ENCODE measurements around the gene RFLNA.
"Not testable (repeated sequence)": the region's sequence is repeated elsewhere in the genome, so short reads cannot be mapped to it uniquely, and the experiment has no call there.

RFLNA gene

GRCh38 chr12:124283326-124283725, 11.6 kb upstream of the RFLNA start:
- no peak for DNase-seq

- DNase-seq = no peak
These were observed 10.5 kb upstream of the RFLNA start for GRCh38 chr12:124284368-124284767.

GRCh38 chr12:124286414-124286813, 8.5 kb upstream of the RFLNA start:
- DNase-seq = no peak

GRCh38 chr12:124286971-124287370, 7.9 kb upstream of the RFLNA start:
- no peak for DNase-seq

- no peak for DNase-seq
These were observed 5.0 kb upstream of the RFLNA start for GRCh38 chr12:124289634-124290600.

- DNase-seq = no peak
These were observed 2.5 kb upstream of the RFLNA start for GRCh38 chr12:124292385-124292784.

- no peak for DNase-seq
These were observed 1.4 kb upstream of the RFLNA start for GRCh38 chr12:124293286-124294003.

GRCh38 chr12:124295431-124296058, 652 bp downstream of the RFLNA start:
- no peak for DNase-seq

GRCh38 chr12:124296295-124296915, 1.5 kb downstream of the RFLNA start:
- no peak for DNase-seq

- no peak for DNase-seq
These were observed 2.0 kb downstream of the RFLNA start for GRCh38 chr12:124296916-124297351.

GRCh38 chr12:124297389-124297788, 2.5 kb downstream of the RFLNA start:
- no peak for DNase-seq

- DNase-seq = no peak
These were observed 3.0 kb downstream of the RFLNA start for GRCh38 chr12:124297856-124298255.

GRCh38 chr12:124298685-124299410, 4.0 kb downstream of the RFLNA start:
- DNase-seq = no peak

- no peak for DNase-seq
These were observed 4.9 kb downstream of the RFLNA start for GRCh38 chr12:124299628-124300388.

- DNase-seq = not testable (repeated sequence)
These were observed 5.8 kb downstream of the RFLNA start for GRCh38 chr12:124300657-124301056.

- no peak for DNase-seq
These were observed 6.3 kb downstream of the RFLNA start for GRCh38 chr12:124301084-124301654.

- DNase-seq = no peak
These were observed 7.4 kb downstream of the RFLNA start for GRCh38 chr12:124302241-124302806.

- no peak for DNase-seq
These were observed 8.1 kb downstream of the RFLNA start for GRCh38 chr12:124302807-124303578.

- DNase-seq = no peak
These were observed 8.9 kb downstream of the RFLNA start for GRCh38 chr12:124303579-124304313.

Data from bone marrow (tissue), 2 donors.